GM21360 (cell line): ENCODE measurements around the gene C3.
"Not testable (repeated sequence)": the region's sequence is repeated elsewhere in the genome, so short reads cannot be mapped to it uniquely, and the experiment has no call there.

Experiments used
- ATAC-seq: cut with Tn5 transposase; IDR thresholded peaks from one replicate; pipeline ENCODE4 v1.9.1; 2021; ENCODE audit warnings: mild to moderate bottlenecking, moderate library complexity; ENCODE audit not compliant: unreplicated experiment

The C3 gene

DNA sequence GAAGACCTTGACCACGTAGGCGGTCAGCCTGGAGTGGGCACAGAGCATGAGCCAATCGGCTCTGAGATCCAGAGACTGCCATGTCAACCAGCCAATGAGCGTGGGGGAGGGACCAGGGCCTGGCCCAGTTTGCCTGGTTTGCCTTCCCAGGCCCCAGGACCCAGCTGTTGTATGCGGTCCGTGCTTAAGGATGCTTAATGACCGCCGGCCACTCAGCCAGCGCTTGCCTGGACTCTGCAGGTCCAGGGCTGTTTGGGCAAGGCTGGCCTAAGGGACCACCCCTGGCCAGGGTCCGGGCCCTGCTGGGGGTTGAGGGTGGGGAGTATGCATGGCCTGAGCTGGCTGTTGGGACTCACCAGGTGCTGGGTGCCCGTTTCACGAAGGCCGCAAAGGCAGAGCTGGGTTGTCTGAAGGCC, 27.4 kb downstream of the C3 start:
- ATAC-seq = no peak

DNA sequence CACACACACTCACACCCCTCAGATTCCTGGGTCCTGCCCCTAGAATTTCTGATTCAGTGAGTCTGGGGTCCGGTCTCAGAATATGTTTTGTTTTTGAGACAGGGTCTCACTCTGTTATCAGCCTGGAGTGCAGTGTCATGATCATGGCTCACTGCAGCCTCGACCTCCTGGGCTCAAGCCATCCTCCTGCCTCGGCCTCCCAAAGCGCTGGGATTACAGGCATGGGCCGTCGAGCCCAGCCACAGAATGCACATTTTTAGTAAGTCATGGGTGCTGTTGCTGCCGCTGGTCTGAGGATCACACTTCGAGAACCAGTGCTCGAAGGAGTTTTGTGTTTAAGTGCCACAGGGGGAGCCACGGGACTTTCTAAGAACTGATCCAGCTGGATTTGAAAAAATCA, 28.4 kb downstream of the C3 start:
- ATAC-seq = no peak

DNA sequence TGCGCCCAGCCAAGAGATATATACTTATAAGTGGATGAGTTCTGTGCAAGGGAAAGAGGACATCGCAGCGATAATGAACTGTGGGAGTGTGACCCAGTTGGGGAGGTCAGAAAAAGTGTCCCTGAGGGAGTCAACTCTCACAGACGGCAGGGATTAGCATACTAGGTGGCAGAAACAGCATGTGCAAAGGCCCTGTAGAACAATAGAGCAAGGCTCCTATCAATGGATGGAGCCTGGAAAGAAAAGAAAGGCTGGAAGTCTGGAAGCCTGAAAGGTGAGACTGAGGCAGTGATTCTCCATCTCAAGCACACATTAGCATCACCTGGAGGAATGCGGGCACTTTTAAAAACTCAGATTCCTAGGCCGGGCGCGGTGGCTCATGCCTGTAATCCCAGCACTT, 29.1 kb downstream of the C3 start:
- ATAC-seq = no peak

DNA sequence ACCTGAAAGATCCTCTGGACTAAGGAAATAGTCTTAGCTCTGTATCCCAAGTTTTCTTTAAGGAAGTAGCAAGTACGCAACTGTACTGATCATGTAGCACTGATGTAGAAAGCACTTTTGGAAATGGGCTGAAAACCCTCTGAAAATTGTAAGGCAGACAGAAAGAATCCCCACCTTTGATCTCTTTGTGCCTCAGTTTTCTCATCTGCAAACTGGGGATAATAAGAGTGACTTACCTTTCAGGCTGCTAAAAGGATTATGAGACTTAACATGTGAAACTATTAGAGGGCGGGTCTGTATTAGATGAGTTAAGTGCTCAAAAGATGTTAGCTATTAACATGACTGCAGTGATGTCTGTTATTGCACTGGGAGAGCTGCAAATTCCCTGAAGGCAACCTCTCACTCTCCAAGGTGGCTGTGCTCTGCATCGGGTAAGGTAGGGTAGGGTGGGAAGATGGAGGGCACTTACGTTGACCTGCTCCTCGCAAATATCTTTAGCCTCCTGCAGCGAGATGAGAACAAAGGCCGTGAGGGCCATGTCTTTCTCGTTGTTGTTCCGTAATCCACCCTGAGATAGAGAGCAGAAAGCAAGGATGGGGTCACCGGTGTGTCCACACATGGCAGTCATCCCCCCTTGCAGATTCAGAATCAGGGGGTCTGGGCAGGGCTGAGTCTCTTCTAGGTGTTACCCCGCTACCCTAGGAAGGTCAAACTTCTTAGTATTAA, 30.1 kb downstream of the C3 start:
- ATAC-seq = no peak

DNA sequence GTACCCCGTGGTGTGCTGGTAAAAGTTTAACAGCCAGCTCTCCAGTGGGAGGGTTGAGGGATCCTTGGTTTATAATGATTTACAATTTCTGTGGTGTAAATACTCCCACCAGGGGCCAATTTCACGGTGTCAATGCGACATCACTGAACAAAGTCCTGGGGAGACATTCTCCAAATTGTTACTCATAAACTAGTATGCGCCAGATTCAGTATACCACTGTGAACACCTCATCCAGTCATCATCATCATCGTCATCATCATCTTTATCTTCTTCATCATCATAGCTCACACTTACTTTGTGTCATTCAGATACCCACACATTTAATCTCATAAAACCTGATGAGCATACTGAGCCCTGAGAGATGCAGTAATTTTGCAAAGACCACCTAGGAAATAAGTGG, 33.3 kb downstream of the C3 start:
- ATAC-seq = no peak

DNA sequence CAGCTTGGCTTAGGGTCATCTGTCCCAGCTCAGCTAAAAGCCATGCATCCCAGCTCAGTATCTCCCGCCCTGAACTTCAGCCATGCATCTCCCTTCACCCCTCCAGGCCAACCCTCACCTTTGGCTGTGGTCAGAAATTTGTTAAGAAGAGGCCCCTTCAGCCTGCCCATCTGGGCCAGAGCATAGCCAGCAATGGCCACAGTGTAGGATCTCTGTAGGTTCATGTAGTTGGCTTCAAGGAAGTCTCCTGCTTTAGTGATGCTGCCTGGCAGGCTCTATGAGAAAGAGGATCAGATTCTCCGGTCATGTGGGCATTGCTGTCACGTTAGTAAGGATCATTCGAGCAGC, 33.8 kb downstream of the C3 start:
- ATAC-seq = no peak

DNA sequence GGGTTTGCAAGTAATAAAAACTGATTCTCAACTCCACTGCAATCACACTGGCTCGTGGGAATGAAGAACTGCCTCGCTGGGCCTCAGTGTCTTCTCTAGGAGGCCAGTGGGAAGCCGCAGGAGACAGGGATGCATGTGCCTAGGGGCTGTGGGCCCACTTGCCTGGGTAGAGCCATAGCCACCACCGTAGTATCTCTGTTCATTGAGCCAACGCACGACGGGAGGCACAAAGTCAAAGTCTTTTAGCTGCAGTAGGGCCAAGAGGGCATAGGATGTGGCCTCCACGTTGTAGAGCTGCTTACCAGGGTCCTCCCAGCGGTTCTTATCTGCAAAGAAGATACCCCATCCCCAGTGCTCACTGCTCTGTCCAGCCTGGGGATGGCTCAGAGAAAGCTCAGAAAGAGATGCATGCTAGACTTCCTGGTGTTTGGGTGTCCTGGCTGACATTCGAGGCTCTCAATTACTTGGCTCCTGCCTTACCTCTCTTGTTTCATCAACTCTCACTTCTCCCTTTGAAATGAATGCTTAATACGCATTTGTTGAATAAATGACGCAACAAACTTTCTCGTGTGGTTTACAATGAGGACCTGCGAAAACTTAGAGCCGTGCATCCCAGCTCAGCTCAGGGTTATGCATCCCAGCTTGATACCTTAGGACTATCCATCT, 34.4 kb downstream of the C3 start:
- no peak for ATAC-seq

DNA sequence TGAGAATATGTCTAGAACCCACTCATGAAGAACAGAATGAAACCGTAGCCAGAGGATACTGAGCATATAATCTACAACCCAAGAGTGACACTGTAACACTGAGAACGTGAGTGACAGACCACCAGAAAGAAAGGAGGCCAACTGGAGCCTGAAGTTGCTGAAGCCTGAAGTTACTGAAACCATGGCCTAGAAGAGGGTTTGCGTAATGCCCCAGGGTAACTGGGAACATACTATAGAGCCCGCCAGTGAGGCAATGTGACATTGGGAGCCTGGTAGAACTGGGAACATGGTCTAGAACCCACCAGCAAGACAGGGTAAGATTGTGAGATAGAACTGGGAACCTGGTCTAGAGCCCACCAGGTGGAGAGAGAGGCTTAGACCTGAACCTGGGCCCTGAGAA, 35.0 kb downstream of the C3 start:
- no peak for ATAC-seq

DNA sequence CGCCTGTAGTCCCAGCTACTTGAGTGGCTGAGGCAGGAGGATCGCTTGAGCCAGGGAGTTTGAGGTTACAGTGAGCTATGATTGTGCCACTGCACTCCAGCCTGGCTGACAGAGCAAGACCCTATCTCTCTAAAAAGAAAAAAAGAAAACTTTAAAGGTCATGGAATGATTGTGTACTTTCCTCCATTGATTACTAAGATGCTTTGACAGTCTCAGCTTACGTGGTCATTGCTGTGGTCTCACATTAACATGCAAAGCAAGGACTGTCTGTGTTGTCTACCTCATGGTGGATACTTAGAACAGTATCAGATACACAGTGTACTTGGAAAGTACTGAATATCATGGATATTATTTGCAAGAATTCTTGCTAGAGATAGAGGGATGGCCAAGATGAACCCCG, 36.5 kb downstream of the C3 start:
- ATAC-seq = no peak

DNA sequence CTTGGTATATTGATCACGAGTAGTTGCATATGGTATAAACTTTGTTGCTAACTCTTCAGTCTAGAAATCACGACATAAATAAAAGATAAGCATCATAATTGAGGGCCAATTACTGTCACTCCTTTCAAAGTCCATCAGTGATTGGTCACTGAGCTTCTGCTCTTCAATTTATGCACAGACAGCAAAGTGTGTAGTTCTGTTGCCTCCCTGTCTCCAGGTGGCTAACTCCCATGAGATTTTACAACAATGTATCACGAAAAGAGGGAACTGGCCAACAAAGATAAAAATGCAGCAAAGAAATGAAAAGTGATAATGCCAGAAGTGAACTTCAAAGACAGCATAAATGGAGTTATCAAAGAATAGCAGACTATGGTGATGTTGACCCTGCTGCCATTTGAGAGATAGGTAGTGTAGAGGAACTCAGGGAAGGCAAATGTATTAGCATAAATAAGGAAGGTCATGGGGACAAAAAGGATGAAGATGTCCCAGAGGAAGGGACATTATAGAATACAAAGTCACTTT, 37.8 kb downstream of the C3 start:
- ATAC-seq = no peak

DNA sequence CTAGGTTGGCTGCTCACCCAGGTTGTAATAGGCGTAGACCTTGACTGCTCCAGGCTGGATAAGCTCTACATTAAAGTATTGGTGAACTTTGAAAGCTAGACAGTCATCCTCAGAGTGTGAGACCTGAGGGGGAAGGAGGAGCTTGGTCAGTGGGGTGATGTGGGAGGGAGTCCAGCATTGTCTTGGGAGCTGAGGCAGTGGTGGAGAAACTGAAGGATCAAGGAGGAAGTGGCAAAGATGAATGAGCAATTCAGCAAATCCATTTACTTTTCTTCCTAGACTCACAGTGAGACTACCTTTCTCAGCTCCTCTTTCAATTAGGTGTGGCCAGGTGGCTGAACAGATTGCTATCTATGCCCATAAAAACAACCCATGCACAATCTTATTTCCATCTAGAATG, 40.3 kb downstream of the C3 start:
- no peak for ATAC-seq

DNA sequence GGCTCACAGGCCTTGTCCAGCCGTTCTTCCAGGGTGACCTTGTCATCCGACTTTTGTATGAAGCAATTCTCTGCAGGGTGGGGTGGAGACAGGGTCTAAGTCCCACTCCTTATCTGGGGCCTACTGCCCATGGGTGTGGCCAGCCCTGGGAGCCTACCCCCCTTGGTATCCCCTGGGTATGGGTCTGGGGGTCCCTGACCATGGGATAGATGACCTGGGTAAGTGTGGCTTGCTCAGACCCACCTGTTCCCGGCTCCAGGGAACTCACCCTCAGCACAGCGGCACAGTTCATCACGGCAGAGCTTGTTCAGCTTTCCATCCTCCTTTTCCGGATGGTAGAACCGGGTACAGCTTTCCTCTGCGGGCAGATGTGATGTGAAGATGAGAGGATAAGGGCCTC, 41.3 kb downstream of the C3 start:
- ATAC-seq = no peak

DNA sequence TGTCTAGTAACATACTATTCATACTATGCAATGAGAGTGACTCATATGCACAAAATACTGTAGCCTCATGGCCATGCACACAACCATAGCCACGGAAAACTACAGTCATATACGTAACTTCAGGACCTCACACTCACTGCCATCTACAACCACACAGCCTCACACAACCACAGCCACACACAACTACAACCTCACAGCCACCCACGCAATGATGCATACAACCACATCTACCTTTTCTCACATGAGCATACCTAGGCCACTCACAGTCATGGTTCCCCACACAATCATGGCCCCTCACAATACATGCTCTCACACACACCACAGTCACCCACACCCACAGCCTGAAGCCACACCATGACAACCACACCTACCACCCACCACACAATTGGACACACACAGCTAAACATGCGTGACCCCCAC, 41.8 kb downstream of the C3 start:
- ATAC-seq = no peak

DNA sequence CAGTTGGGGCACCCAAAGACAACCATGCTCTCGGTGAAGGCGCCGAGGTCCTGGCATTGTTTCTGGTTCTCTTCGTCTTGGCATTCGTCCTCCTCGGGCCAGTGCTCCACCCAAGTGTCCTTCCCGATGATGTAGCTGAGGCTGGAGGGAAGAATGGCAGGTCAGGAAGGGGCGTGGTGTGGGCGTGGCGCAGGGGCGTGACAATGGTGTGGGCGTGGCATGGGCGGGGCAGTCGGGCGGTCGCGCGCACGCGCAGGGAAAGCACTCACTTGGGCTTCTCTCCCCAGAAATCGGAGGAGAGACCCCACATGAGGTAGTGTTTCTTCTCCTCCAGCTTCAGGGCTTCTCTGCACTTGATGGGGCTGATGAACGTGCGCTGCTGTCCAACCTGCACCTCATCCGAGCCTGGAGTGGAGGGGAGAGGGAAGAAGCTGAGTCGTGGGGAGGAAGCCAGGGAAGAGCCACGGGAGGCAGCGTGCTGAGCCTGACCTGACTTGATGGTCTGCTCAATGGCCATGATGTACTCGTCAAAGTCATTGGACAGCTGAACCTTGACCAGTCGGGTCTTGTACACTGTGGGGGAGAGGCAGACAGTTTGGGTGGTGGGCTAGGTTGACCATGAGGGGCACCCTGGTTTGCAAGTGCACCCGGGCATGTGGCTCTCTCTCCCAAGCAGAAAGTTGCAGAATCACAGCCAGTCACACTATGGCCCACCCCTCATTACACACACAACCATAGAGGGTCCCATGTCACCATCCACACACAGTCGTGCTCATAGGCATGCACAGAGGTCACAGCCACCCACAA, 42.4 kb downstream of the C3 start:
- no peak for ATAC-seq

DNA sequence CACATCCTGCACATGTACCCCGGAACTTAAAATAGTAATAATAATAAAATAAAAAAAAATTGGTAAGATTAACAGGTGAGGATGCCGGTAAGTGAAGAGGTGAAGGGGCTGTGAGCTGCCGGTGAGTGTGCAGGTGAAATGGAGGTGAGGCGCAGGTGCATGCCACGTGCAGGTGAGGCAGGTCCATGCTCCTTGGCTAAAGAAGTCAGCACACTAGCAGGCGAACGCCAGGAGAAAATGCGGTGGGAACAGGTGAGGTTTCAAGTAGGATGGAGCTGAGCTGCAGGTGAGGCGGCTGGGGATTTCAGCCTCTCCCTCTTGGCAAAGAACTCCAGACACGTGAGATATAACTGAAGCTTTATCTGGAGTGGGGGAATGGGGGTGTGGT, 43.0 kb downstream of the C3 start:
- ATAC-seq = no peak

DNA sequence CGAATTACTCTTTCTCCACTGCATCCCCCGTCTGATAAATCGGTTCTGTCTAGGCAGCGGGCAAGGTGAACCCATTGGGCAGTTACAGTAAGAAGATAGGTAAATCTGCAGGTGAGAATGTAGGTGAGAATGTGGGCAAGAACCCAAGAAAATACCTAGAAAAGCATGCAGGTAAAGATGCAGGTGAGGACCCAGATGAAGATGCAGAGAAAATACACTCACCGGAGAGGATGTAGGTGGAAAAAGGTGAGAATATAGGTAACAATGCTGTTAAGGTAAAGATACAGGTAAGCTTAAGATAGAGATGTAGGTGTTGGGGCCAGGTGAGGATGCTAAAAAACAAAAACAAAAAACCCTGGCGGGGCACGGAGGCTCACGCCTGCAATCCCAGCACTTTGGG, 44.2 kb downstream of the C3 start:
- ATAC-seq = no peak

DNA sequence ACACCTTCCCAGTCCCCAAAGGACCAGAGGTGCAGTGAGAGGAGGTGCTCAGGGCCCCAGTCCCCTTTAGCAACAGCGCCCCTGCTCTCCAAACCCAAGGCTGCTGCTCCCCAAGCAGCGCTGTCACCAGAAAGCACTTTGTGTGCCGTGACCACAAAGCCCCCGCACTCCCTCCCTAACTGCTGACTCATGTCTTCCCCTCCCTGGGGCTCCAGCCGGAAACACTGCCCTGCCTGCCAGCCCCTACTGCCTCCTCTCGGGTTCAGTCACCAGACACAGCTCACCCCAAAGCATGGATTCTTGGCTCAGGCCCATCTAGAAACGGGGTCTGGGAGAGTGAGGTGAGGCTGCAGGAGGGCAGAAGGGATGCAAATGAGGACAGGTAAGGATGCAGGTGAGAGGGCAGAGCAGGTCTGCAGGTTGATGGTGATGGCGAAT, 45.6 kb downstream of the C3 start:
- ATAC-seq = peak; percentile 49

DNA sequence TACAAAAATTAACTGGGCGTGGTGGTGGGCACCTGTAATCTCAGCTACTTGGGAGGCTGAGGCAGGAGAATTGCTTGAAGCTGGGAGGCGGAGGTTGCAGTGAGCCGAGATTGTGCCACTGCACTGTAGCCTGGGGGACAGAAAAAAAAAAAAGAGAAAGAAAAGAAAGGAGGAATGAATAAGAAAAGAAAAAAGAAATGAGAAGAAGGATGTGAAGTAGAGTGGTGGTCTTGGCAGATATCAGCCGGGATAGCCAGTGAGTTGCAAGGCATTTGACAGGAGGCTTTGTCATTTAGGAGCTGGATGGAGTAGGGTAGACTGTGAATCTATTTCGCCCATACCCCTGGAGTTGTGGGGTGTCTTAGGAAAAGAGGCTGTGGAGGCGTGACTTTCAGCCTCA, 46.0 kb downstream of the C3 start:
- not testable (repeated sequence) for ATAC-seq

DNA sequence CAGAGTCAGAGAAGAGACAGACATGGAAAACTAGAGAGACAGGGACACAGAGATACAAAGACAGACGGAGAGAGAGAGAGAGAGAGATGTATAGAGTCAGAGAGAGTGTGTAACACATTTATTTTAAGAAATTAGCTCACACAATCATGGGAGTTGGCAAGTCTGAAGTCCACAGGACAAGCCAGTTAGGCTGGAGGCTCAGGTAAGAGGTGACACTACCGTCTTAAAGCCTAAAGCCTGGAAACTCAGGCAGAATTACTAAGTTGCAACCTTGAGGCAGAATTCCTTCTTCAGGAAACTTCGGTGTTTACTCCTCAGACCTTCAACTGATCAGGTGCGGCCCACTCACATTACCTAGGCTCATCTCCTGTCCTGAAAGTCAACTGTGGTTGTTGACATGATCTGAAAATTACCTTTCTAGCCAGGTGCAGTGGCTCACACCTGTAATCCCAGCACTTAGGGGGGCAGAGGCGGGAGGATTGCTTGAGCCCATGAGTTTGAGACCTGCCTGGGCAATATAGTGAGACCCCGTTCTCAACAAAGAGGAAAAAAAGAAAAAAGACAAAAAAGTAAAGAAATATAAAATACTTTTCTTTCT, 47.7 kb downstream of the C3 start:
- no peak for ATAC-seq

DNA sequence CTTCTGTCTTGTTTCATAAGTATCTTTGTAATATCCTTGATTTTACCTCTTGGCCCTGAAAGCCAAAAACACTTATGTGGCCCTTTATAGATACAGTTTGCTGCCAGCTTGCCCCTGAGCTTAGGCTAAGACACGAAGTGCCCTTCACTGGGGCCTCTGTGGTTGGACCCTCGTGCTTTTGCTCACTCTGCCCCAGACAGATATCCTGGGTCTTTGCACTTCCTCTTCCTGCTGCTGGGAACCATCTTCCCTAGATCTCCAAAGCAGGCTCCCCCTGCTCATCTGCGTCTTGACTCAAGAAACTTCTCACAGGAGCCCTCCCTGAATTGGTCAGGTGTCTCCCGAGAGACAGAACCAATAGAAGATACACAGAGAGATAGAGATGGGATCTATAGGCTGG, 48.5 kb downstream of the C3 start:
- ATAC-seq = no peak

DNA sequence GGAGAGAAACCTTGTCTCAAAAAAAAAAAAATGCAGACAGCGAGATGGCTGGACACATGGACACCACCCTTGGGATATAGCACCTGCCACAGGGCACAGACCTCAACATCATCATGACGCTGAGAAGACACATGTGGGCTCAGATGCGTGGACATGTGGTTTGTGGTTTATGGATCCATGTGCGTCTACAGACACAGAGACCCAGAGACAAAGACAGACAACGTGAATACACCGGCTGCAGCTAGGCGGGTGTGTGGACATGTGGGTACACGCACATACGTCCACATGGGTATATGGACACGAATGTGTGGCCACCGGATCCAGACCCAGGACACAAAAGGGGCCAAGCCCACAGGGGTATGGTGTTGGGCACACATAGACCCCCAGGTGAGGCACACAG, 51.8 kb downstream of the C3 start:
- ATAC-seq = no peak
